Muscle layer of colon (tissue), 2 donors: Measurements from ENCODE around the gene TRIM66.
A peak's percentile ranks its signal among the peaks of the same experiment; 100 is the strongest.

ENCODE experiments used
- H3K27ac ChIP-seq: one replicate; pipeline ENCODE4 v1.7.0; 2013; ENCODE audit warnings: low read depth, mild to moderate bottlenecking, low read length, moderate library complexity
- H3K27me3 ChIP-seq, 2 donors: one replicate each; pipeline ENCODE4 v1.7.0; 2013; ENCODE audit warnings: low read length in 2 of 2, mild to moderate bottlenecking in 2 of 2; ENCODE audit not compliant: insufficient read depth in 2 of 2, control insufficient read depth in 1 of 2
- H3K36me3 ChIP-seq: one replicate; pipeline ENCODE4 v1.7.0; 2013; ENCODE audit warnings: mild to moderate bottlenecking, low read length; ENCODE audit not compliant: insufficient read depth
- H3K4me1 ChIP-seq: one replicate; pipeline ENCODE4 v1.7.0; 2013; ENCODE audit warnings: mild to moderate bottlenecking, low read length; ENCODE audit not compliant: insufficient read depth
- H3K4me3 ChIP-seq, 2 donors: one replicate each; pipeline ENCODE4 v1.7.0; 2013; ENCODE audit warnings: low read length in 2 of 2, low read depth in 1 of 2, mild to moderate bottlenecking in 1 of 2, moderate library complexity in 1 of 2
- H3K9ac ChIP-seq: one replicate; pipeline ENCODE4 v1.7.0; 2013; ENCODE audit warnings: low read length
- H3K9me3 ChIP-seq: one replicate; pipeline ENCODE4 v1.7.0; 2013; ENCODE audit warnings: mild to moderate bottlenecking, low read length
- donor health status: abdominal sarcoma.
- donor health status: Adenocarcinoma of cecum.

TRIM66 gene

GRCh38 chr11:8698917-8699441 is 16.5 kb upstream of the TRIM66 start:
- no peak overlapping the region for H3K9ac ChIP-seq
- H3K27ac ChIP-seq, result no peak overlapping the region
- peaks cover 91% of the 10 kb centered on the region for H3K36me3 ChIP-seq
- no peak overlapping the region for H3K4me3 ChIP-seq
- H3K27me3 ChIP-seq, result no peaks in the 10 kb centered on the region
- H3K9me3 ChIP-seq, result no peaks in the 10 kb centered on the region
- peaks cover 16% of the 10 kb centered on the region for H3K4me1 ChIP-seq

GRCh38 chr11:8698379-8698851 is 15.9 kb upstream of the TRIM66 start:
- Histone ChIP-seq H3K27ac (no peak overlapping the region), H3K4me1 (peaks cover 16% of the 10 kb centered on the region), H3K9me3 (no peaks in the 10 kb centered on the region), H3K4me3 (no peak overlapping the region), H3K27me3 (no peaks in the 10 kb centered on the region), H3K36me3 (peaks cover 91% of the 10 kb centered on the region), H3K9ac (no peak overlapping the region)

GRCh38 chr11:8697054-8697453 is 14.6 kb upstream of the TRIM66 start:
- Histone ChIP-seq H3K4me3 (no peak overlapping the region), H3K27me3 (no peaks in the 10 kb centered on the region), H3K9ac (no peak overlapping the region), H3K9me3 (no peaks in the 10 kb centered on the region), H3K36me3 (peaks cover 91% of the 10 kb centered on the region), H3K27ac (no peak overlapping the region), H3K4me1 (peaks cover 16% of the 10 kb centered on the region)

GRCh38 chr11:8694137-8694536 is 11.7 kb upstream of the TRIM66 start:
- H3K36me3 ChIP-seq, result peaks cover 81% of the 10 kb centered on the region
- no peak overlapping the region for H3K27ac ChIP-seq

GRCh38 chr11:8693555-8693954 is 11.1 kb upstream of the TRIM66 start:
- H3K9ac ChIP-seq, result no peak overlapping the region
- no peaks in the 10 kb centered on the region for H3K9me3 ChIP-seq
- H3K4me3 ChIP-seq, result no peak overlapping the region
- no peak overlapping the region for H3K27ac ChIP-seq
- no peaks in the 10 kb centered on the region for H3K27me3 ChIP-seq
- H3K4me1 ChIP-seq, result no peaks in the 10 kb centered on the region
- peaks cover 76% of the 10 kb centered on the region for H3K36me3 ChIP-seq

More at GRCh38 chr11:8694137-8694536, 11.7 kb upstream of the TRIM66 start:
- Histone ChIP-seq H3K4me3 (no peak overlapping the region), H3K27me3 (no peaks in the 10 kb centered on the region), H3K4me1 (no peaks in the 10 kb centered on the region), H3K9me3 (no peaks in the 10 kb centered on the region), H3K9ac (no peak overlapping the region)

GRCh38 chr11:8693010-8693551 is 10.6 kb upstream of the TRIM66 start:
- Histone ChIP-seq H3K9me3 (no peaks in the 10 kb centered on the region), H3K9ac (no peak overlapping the region), H3K27ac (no peak overlapping the region), H3K4me3 (no peak overlapping the region), H3K4me1 (peaks cover 3% of the 10 kb centered on the region), H3K27me3 (no peaks in the 10 kb centered on the region), H3K36me3 (peaks cover 71% of the 10 kb centered on the region)

GRCh38 chr11:8692417-8692816 is 10.0 kb upstream of the TRIM66 start:
- no peaks in the 10 kb centered on the region for H3K9me3 ChIP-seq
- H3K36me3 ChIP-seq, result peaks cover 64% of the 10 kb centered on the region
- no peak overlapping the region for H3K4me3 ChIP-seq
- H3K4me1 ChIP-seq, result peaks cover 6% of the 10 kb centered on the region
- H3K9ac ChIP-seq, result no peak overlapping the region
- no peak overlapping the region for H3K27ac ChIP-seq
- H3K27me3 ChIP-seq, result no peaks in the 10 kb centered on the region

GRCh38 chr11:8691601-8692000 is 9.1 kb upstream of the TRIM66 start:
- no peak overlapping the region for H3K27ac ChIP-seq
- H3K27me3 ChIP-seq, result no peaks in the 10 kb centered on the region
- H3K4me3 ChIP-seq, result no peak overlapping the region
- peaks cover 6% of the 10 kb centered on the region for H3K4me1 ChIP-seq
- H3K36me3 ChIP-seq, result peaks cover 60% of the 10 kb centered on the region
- no peaks in the 10 kb centered on the region for H3K9me3 ChIP-seq
- no peak overlapping the region for H3K9ac ChIP-seq

- Histone ChIP-seq H3K9ac (no peak overlapping the region), H3K27me3 (no peaks in the 10 kb centered on the region), H3K4me3 (no peak overlapping the region), H3K9me3 (no peaks in the 10 kb centered on the region), H3K36me3 (peaks cover 60% of the 10 kb centered on the region), H3K27ac (no peak overlapping the region), H3K4me1 (peaks cover 6% of the 10 kb centered on the region)
Observed at GRCh38 chr11:8690374-8691342, 8.2 kb upstream of the TRIM66 start.

- Histone ChIP-seq H3K27me3 (no peaks in the 10 kb centered on the region), H3K27ac (no peak overlapping the region), H3K9ac (no peak overlapping the region), H3K4me3 (peak overlapping the region in 1 of 2 donors; percentile 73), H3K36me3 (peaks cover 61% of the 10 kb centered on the region), H3K9me3 (no peaks in the 10 kb centered on the region), H3K4me1 (peaks cover 6% of the 10 kb centered on the region)
Observed at GRCh38 chr11:8689726-8690255, 7.3 kb upstream of the TRIM66 start.
